ENCODE data around the gene RASA1.
"Not testable (repeated sequence)": the region's sequence is repeated elsewhere in the genome, so short reads cannot be mapped to it uniquely, and the experiment has no call there.

Gene RASA1

GRCh38 chr5:87267574-87268125 lies at the start of gene RASA1:
Gene RASA1 (plus strand): TSS chr5:87267883. CDS start chr5:87268452, 569 bp downstream.
- DNase-seq (ENCODE audit: low spot score), result peak; percentile 93

DNA sequence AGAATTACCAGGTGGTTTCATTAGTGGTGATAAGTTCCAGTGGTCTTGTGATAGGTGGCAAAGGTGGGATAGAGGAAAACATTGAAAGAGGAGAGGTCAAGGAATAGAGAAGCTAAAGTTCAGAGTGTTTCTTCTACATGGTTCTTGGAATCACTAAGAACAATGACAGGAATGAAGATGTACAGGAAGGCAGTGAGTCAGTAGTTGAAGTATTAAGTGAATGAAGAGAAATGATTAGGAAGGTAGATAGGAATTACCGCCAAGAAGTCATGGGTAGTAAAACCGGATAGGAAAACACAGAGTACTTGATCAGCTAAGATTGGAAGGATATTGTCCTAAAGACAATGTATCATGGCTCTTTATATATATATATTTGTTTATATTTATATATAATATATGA lies 37.9 kb upstream of the RASA1 start:
- no peak for DNase-seq (ENCODE audit: low spot score)

DNA sequence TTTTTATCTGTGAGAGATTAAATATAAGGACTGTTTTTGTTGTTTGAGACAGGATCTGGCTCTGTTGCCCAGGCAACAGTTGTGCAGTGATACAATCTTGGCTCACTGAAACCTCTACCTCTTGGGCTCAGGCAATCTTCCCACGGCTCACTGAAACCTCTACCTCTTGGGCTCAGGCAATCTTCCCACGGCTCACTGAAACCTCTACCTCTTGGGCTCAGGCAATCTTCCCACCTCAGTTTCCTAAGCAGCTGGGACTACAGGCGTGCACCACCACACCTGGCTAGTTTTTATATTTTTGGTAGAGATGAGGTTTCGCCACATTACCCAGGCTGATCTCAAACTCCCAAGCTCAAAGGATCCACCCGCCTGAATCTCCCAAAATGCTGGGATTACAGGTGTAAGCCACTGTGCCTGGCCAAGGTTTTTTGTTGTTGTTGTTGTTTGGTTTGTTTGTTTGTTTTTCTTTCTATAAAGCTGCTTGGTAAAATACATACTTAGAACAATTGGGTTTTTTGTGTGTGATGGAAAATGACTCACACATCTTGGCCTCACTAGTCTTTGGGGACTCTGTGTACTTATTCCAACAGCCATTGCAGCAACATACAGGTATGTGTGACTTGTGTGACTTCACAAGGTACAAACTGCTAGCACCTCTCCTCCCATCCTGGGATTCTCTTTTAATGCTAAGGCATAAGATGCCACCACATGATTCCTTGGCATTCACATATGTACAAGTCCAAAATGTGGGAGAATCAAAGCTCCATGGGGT lies 36.5 kb upstream of the RASA1 start:
- no peak for DNase-seq (ENCODE audit: low spot score)

GRCh38 chr5:87233143-87233542 lies 34.5 kb upstream of the RASA1 start:
- DNase-seq (ENCODE audit: low spot score), result no peak

GRCh38 chr5:87241555-87241954 lies 26.1 kb upstream of the RASA1 start:
- DNase-seq (ENCODE audit: low spot score), result no peak

- DNase-seq (ENCODE audit: low spot score), result no peak
These were observed 25.4 kb upstream of the RASA1 start for GRCh38 chr5:87242242-87242641.

DNA sequence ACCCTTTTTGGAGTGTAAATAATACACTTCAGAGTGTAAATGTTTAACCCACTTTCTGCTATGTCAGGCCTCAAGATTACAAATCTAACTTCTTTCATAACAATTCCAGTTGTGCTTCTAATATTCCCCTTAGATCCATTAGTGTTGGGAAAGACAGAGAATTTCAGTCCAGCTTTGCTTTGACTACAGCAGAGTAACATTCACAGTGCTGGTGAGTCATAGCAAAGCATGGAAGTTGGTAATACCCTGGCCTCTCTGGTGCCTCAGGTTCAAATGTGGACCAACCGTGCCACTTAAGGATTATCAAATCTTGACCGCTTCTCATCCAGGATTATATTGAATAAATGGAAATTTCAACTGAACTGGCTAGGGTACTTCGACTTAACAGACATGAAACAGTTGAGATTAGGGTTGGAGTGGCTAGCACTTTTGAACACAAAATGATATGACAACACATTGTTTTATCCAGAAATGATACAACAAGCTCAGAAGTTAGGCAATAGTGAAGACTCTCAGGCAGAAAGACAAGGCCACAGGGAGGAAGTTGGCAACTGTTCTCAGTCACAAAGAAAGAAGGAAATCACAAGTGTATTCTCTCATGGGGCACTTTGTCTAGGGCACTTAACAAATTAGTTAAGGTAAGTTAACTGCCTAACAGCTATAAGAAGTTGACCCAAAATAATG lies 24.4 kb upstream of the RASA1 start:
- peak; percentile 49 for DNase-seq (ENCODE audit: low spot score)

DNA sequence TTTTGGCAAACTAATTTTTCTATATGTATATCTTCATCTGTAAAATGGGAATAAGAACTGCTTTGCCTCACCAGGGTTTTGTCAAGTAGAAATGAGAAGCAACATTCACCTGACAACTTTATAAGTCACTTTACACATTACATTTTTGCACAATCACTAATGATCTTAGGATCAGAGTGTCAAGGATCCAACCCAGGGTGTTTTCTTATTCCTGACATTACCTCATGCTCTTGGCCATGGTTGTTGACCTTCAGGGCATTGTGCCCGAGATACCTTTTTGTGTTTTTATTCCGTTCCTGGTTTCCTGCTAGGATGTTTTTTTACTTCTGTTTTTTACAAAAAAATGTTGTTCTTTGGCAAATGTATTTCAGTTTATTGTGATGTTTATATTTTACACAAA lies 22.2 kb upstream of the RASA1 start:
- no peak for DNase-seq (ENCODE audit: low spot score)

- DNase-seq (ENCODE audit: low spot score), result no peak
These were observed 21.6 kb upstream of the RASA1 start for GRCh38 chr5:87246061-87246460.

- DNase-seq (ENCODE audit: low spot score), result no peak
These were observed 15.4 kb upstream of the RASA1 start for GRCh38 chr5:87252283-87252605.

- DNase-seq (ENCODE audit: low spot score), result no peak
These were observed 13.6 kb upstream of the RASA1 start for GRCh38 chr5:87254035-87254434.

- no peak for DNase-seq (ENCODE audit: low spot score)
These were observed 9.2 kb upstream of the RASA1 start for GRCh38 chr5:87258507-87258906.

GRCh38 chr5:87260604-87261192 lies 7.0 kb upstream of the RASA1 start:
- DNase-seq (ENCODE audit: low spot score), result no peak

DNA sequence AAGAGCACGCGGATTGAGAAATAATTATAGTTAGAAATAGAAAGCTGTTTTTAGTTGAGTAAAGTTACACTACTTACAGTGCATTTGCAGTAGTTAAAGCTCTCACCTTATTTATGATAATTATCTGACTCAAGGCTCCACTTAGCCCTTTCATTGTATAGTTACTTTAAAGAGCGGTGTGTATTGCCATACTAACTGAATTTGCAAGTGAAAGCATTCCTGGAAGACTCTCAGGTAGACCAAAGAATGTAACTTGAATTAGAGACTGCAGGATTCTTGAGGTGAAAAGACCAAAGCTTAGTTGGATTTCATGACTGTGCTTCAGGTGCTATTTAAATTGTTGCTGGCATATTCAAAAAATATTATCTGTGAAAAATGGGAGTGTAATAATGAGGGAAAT lies 4.2 kb upstream of the RASA1 start:
- DNase-seq (ENCODE audit: low spot score), result no peak

DNA sequence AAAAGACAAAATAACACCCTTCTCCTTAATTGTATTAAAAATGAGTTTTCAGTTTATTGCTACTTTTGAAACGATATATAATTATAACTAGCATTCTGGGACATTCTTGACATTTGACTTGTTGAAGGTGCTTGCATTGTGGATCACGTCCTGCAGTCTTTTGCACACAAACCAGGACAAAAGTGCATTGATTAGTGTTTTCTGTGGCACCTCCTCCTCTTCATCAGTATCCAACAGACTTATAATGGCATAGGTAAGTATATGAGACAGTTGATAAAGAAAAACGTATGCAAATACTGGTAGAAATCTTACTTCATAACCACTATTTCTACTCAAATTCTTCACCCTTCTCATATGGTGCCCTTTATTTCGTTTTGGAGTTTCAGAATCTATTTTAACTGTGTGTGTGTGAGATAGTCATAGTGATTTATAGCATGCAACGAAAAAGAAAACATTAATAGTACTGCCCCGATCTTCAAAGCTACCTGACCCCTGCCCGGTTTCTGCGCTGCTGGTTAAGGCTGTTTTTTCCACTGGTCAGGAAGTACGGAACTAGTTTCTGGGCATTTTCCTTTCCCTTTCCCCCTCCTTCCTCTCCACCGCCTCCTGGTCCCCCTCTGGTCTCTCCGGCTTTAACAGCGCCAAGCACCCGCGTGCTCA lies 639 bp upstream of the RASA1 start:
- DNase-seq (ENCODE audit: low spot score), result no peak

DNA sequence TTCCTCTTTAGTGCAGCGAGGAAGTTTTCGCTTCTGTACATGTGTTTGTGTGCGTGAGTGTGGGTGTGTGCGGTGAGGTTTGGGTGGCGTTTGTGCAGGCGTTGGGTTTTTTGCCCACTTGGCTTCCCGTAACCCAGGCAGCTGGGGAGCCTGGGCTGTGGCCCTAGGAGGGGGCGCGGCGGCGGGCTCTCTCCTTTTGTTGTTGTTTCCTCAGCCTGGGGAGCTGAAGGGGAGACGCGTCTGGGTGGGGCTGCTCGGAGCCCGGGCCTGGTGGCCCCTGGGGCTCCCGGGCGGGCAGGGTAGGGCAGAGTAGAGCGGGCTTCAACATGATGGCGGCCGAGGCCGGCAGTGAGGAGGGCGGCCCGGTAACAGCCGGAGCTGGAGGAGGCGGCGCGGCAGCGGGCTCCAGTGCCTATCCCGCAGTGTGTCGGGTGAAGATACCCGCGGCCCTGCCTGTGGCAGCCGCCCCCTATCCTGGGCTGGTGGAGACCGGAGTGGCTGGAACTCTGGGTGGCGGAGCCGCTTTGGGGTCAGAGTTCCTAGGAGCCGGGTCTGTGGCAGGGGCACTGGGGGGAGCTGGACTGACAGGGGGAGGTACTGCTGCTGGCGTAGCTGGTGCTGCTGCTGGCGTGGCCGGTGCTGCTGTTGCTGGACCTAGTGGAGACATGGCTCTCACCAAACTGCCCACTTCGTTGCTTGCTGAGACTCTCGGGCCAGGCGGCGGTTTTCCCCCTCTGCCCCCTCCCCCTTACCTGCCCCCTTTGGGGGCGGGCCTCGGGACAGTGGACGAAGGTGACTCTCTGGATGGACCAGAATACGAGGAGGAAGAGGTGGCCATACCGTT lies 665 bp downstream of the RASA1 start:
- DNase-seq (ENCODE audit: low spot score), result peak; percentile 81

DNA sequence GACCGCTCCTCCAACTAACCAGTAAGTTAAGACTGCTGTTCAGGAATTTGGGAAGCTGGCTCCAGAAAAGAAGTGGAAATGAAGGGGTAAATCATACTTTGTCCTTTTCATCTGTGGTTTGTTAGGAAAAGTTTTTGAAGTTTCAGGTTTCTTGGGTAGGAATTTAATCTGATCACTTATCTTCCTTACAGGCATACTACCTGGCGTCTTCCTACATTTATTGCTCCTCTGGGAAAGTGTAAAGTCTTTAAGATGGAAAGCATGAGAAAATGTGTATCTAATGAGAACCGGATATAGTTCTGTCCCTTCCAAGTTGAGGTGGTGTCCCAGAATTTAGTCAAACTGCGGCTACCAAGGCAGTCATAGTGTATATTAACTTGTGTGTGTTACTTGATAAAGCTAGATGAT lies 1.3 kb downstream of the RASA1 start:
- peak; percentile 52 for DNase-seq (ENCODE audit: low spot score)

DNA sequence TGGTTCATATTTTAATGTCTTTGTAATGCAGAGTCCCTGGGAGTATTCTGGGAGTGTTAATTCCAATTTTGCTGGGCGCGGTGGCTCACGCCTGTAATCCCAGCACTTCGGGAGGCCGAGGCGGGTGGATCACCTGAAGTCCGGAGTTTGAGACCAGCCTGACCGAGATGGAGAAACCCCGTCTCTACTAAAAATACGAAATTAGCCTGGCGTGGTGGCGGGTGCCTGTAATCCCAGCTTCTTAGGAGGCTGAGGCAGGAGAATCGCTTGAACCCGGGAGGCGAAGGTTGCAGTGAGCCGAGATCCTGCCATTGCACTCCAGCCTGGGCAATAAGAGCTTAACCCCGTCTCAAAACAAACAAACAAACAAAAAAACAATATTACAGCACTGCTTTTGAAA lies 3.2 kb downstream of the RASA1 start:
- not testable (repeated sequence) for DNase-seq (ENCODE audit: low spot score)

DNA sequence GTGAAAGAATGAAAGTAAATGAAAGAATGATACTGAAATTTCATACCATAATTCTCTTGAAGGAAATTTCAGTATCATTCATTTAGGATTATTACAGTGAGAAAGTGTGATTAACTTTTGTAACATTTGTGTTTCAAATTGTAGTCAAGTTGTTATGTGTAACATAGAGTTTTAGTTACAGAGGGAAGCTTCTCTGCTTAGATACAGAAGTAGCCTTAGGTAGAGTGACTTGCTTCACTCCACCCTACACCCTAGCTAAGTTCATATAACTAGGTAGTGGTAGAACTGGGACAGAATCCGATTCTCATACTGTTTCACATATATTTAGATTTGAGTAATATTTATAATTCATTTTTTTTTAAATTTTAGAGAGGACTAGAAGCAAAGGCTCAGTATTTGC lies 9.0 kb downstream of the RASA1 start:
- no peak for DNase-seq (ENCODE audit: low spot score)

DNA sequence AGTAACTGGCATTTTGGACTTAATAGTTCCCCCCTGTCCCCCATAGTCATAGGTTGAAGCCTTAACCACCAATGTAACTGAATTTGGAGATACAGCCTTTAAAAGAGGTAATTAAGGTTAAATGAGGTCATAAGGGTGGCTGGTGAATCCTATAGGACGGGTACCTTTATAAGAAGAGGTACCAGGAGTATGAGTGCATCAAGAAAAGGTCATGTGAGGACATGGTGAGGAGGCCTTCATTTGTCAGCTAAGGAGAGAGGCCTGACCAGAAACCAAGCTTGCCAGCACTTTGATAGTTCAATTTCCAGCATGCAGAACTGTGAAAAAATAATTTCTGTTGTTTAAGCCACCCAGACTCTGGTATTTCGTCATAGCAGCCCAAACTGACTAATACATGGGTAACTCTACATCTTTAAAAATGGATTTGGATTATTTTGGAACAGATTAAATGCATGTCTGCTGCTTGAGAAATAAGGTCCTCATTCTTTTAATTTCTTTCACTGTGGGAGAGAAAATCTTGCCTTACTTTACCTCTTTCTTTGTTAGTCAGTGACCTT lies 9.7 kb downstream of the RASA1 start:
- peak; percentile 29 for DNase-seq (ENCODE audit: low spot score)

DNA sequence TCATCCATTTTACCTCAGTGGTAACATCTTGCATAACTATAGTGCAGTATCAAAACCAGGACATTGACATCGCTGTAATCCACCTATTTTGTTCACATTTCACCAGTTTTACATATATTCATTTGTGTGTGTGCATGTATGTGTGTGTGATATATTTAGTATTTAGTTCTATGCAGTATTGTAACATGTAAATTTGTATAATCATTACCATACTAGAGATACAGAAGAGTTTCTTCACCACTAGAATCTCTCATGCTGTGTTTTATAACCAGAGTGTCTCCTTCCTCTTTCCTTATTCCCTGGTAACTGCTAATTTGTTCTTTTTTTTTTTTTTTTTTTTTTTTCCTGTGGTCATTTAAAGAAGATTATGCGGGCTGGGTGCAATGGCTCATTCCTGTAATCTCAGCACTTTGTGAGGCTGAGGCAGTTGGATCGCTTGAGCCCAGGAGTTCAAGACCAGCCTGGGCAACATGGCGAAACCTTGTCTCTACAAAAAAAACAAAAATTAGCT lies 11.0 kb downstream of the RASA1 start:
- no peak for DNase-seq (ENCODE audit: low spot score)
